LNCaP clone FGC (cell line): ENCODE data around the gene TNNC1.

Experiments used
- DNase-seq: peaks from one replicate; pipeline ENCODE4 v3.0.0-alpha.2; 2011; ENCODE audit warnings: low read depth
- H3K4me3 ChIP-seq: 2 replicates; pipeline ENCODE4 v1.5.1; 2011; ENCODE audit warnings: mild to moderate bottlenecking, low read depth, low read length, control low read depth
- TF ChIP-seq, protein P1 (sequence below): IDR thresholded peaks from 2 replicates; pipeline ENCODE4 v1.5.1; 2012; ENCODE audit warnings: mild to moderate bottlenecking; ENCODE audit not compliant: control insufficient read depth, insufficient read depth; ENCODE audit errors: extremely low read depth

TNNC1 gene

DNA sequence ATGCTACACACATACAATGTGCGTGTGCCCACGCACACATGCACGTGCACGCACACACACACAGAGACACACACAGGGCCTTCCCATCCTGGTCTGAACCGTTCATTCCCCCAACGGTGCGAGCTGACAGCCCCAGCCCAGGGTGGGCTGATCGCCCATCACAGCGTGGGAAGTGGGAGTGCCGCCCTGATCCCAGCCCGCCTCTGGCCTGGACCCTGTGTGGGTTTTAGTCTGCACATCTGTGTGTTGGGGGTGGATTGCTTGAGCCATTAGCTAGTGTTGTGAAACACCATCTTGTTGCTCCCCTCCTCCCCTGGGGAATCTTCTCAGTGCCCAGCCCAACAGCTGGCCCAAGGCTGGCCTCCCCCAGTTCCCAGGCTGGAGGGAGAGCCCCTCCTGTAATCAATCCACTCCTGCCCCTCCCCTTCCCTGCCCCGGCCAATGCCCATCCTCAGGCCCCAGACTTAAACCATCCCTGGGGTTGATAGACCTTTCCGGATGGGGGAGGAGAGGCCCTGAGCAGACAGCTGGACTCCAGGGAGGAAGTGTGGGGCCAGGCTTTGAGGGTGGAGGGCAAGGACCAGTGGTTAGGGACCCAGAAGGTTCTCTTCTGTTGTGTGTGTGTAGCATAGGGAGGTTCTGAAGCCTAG lies 17.2 kb downstream of the TNNC1 start:
- no peak overlapping the region for H3K4me3 ChIP-seq
- no peak for DNase-seq
- TF ChIP-seq, protein P1, sequence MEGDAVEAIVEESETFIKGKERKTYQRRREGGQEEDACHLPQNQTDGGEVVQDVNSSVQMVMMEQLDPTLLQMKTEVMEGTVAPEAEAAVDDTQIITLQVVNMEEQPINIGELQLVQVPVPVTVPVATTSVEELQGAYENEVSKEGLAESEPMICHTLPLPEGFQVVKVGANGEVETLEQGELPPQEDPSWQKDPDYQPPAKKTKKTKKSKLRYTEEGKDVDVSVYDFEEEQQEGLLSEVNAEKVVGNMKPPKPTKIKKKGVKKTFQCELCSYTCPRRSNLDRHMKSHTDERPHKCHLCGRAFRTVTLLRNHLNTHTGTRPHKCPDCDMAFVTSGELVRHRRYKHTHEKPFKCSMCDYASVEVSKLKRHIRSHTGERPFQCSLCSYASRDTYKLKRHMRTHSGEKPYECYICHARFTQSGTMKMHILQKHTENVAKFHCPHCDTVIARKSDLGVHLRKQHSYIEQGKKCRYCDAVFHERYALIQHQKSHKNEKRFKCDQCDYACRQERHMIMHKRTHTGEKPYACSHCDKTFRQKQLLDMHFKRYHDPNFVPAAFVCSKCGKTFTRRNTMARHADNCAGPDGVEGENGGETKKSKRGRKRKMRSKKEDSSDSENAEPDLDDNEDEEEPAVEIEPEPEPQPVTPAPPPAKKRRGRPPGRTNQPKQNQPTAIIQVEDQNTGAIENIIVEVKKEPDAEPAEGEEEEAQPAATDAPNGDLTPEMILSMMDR = no peak

DNA sequence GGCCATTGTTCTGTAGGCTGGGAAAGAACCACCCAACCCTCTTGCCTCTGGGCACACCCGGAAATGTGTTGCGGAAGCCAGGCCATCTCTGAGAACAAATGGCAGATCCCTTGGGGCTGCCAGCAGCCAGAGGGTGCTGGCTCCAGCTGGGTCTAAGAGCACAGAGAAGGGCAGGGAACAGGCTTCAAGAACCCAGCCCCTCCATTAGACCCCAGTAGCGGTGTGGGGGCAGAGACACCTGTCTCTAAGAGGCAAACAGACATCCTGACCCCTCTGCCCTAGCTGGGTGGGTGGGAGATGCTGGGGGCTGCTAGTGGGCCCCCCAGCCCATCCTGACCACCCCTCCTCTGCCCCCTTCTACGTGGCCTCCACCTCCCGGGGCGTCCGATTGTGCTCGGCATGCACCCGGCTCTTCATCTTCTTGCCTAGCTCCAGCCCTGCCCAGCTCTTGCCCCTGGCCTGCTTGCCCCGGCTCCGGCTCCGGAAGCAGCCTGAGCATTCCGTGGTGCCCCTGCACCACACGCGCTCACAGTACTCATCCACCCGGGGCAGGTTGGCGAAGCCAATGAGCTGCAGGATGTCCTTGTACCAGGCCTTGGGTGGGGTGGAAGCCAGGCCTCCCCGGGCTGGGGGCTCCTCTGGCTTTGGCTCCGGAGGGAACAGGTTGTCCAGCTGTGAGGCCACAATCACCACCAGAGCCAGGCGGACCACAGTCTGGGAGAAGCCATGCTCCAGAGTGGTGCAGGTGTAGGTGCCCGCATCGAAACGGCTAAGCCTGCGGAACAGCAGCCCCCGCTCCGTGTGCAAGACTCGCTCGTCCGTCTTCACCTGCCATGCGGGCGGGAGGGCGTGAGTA lies 18.4 kb downstream of the TNNC1 start:
- TF ChIP-seq, protein P1 = no peak
- H3K4me3 ChIP-seq = no peak overlapping the region
- DNase-seq = no peak

DNA sequence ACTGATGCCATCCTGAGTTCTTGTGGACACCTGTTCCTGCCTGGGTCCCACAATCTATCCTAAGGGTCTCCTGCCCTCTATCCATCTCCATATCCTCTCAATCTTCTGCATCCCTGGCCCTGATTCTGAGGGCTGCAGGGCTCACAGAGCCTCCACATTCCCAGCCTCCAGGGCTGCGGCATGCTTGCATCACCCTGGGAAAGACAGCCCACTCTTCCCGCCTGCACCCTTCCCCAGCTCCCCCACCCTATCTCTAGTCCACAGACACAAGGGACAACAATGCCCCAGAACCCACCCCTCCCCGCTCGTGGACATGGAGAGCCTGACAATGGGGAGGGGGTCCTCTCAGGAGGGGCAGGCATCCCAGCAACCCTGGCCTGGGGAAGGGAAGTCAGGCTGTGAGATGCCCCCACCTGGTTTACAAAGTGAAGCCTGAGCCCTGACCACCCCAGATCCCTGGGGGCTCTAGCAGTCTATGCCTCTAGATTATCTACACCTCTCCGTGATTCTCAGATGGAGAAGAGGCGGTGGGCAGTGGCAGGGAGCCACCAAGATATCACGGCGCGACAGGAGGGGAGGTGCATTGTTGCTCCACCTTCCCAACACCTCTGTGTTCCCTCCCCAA lies 19.2 kb downstream of the TNNC1 start:
- H3K4me3 ChIP-seq = no peak overlapping the region
- no peak for DNase-seq
- TF ChIP-seq, protein P1 = no peak

DNA sequence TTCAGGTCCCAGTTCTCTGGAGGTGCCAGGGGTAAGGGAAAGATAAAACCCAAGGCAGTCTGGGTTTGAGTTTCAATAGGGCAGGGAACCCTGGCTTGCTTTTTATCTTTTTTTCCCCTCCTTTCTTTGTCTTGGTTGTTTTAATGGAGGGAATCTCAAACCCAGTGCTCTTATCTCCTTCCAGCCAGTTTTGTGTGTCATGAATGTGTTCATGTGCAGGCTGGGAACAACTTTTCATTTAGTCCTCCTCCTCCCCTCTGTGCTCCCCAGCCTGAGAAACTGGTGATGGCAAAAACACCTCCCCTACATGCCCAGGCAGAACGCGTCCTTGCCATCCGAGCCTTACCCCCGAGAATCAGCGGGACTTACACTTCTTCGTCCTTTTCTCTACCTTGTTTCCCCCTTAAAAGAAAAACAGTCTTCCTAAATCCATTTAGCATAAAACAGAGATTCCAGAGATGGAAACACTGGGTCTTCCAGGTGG lies 19.8 kb downstream of the TNNC1 start:
- TF ChIP-seq, protein P1 = no peak
- no peak for DNase-seq
- H3K4me3 ChIP-seq = no peak overlapping the region

DNA sequence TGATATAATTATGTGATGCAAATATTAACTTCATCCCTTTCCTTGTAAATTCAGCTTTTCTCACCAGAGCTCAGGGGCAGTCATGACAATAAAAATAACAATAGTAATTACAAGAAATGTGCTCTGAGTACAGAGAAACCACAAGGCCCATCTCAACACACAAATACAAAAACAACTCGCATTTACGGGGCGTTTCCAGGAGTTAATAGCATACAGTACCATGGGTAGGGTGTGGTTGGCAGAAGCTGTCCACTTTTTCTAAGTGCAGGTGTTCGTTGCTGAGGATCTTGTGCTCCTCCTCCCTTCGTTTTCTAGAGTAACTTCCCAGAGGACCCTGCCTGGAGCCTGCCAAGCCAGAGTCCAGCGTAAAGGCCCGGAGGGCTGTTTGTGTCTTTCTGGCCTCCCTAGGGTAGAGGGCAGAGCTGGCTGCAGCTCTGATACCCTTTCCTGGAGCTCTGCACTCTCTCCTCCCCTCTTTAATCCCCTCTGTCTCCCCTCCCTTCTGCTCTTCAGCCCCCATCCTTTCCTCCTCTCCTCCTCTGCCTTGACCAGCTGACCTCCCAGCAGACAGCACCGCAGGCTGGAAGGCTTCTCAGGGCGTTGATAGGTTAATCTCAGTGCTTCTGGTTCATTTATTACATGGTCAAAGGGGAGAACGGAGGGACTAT lies 20.4 kb downstream of the TNNC1 start:
- no peak overlapping the region for H3K4me3 ChIP-seq
- TF ChIP-seq, protein P1 = no peak
- DNase-seq = no peak

DNA sequence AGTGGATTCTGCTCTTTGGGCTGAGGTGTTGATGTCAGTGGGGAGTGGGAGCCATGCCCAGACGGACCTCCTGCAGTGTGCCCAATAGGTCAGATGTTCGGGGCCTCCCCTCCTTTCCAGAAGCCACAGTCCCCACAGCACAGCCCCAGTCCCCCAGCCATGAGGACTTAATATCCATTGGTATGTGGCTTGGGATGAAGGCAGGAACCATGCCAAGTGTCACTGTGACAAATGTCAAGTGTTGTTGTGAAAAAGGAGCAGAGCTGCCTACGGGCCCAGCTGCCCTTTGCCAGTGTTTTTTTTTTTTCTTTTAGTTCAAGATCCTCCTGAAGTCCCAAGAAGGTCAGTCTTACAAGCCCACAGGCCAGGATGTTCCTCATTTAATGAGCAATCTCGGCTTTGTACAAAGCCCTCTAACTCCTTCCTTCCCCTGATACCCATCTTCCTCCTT lies 21.1 kb downstream of the TNNC1 start:
- TF ChIP-seq, protein P1 = no peak
- H3K4me3 ChIP-seq = no peak overlapping the region
- DNase-seq = no peak
